ENCODE measurements around the gene KCNH1. TPM values are rescaled to one million over a fixed set of nuclear protein-coding genes. Genes with fewer than 3 reads are reported as not detected.

The KCNH1 gene
- total RNA-seq, 1 experiment from 2014 or later = not detected

GRCh38 chr1:210751911-210752310 is 382.0 kb downstream of the KCNH1 start:
- H3K27ac Mint-ChIP-seq (ENCODE audit: unreplicated experiment) = no peak overlapping the region
- H3K27me3 ChIP-seq (replicated peaks; ENCODE audit: control insufficient read depth, insufficient read depth, low read length) = peaks cover 1% of the 10 kb centered on the region; the same call in 1 of the 2 replicates
- H3K9me3 ChIP-seq = no peaks in the 10 kb centered on the region
- ChIA-PET CTCF (no interaction called here), POLR2A (no interaction called here)
- intact Hi-C loops (cut with micrococcal nuclease; ENCODE audit: unreplicated experiment) = no loop called here
- no peaks in the 10 kb centered on the region for H3K4me1 Mint-ChIP-seq (ENCODE audit: low read depth, unreplicated experiment)
- H3K36me3 Mint-ChIP-seq (ENCODE audit: insufficient read depth, unreplicated experiment) = no peaks in the 10 kb centered on the region
- H3K4me3 Mint-ChIP-seq (ENCODE audit: unreplicated experiment) = no peak overlapping the region
- no TSS peak for BruUV-seq (replicated peaks)
- H3K27me3 Mint-ChIP-seq (ENCODE audit: insufficient read depth, unreplicated experiment) = peaks cover 23% of the 10 kb centered on the region
- H3K36me3 ChIP-seq (ENCODE audit: control insufficient read depth, insufficient read depth, low read length) = no peaks in the 10 kb centered on the region
- H3K4me1 ChIP-seq = no peaks in the 10 kb centered on the region
- no peak for DNase-seq
- no peak overlapping the region for H3K4me3 ChIP-seq (ENCODE audit: low read depth, low read length)
- H3K9me3 Mint-ChIP-seq (ENCODE audit: unreplicated experiment) = no peaks in the 10 kb centered on the region
- TF ChIP-seq CTCF (IDR thresholded peaks at IDR 0.05; ENCODE audit: insufficient read depth in 1 of 2, low read depth in 1 of 2, low read length in 1 of 2, severe bottlenecking in 1 of 2, unreplicated experiment in 1 of 2) = no peak

- H3K9me3 ChIP-seq = no peaks in the 10 kb centered on the region
- Mint-ChIP-seq H3K9me3 (ENCODE audit: unreplicated experiment) (no peaks in the 10 kb centered on the region), H3K4me1 (ENCODE audit: low read depth, unreplicated experiment) (no peaks in the 10 kb centered on the region), H3K27ac (ENCODE audit: unreplicated experiment) (no peak overlapping the region), H3K27me3 (ENCODE audit: insufficient read depth, unreplicated experiment) (peaks cover 20% of the 10 kb centered on the region), H3K4me3 (ENCODE audit: unreplicated experiment) (no peak overlapping the region), H3K36me3 (ENCODE audit: insufficient read depth, unreplicated experiment) (no peaks in the 10 kb centered on the region)
- intact Hi-C loops (cut with micrococcal nuclease; ENCODE audit: unreplicated experiment) = no loop called here
- CTCF ChIA-PET = no interaction called here
- DNase-seq = no peak
- POLR2A ChIA-PET = no interaction called here
- no TSS peak for BruUV-seq (replicated peaks)
- peaks cover 1% of the 10 kb centered on the region; the same call in 1 of the 2 replicates for H3K27me3 ChIP-seq (replicated peaks; ENCODE audit: control insufficient read depth, insufficient read depth, low read length)
- no peak overlapping the region for H3K4me3 ChIP-seq (ENCODE audit: low read depth, low read length)
- H3K4me1 ChIP-seq = no peaks in the 10 kb centered on the region
- no peak for TF ChIP-seq CTCF (IDR thresholded peaks at IDR 0.05; ENCODE audit: insufficient read depth in 1 of 2, low read depth in 1 of 2, low read length in 1 of 2, severe bottlenecking in 1 of 2, unreplicated experiment in 1 of 2)
- H3K36me3 ChIP-seq (ENCODE audit: control insufficient read depth, insufficient read depth, low read length) = no peaks in the 10 kb centered on the region
Observed at GRCh38 chr1:210750468-210750867, 383.5 kb downstream of the KCNH1 start.

GRCh38 chr1:210748796-210749195 is 385.2 kb downstream of the KCNH1 start:
- TF ChIP-seq CTCF (IDR thresholded peaks at IDR 0.05; ENCODE audit: insufficient read depth in 1 of 2, low read depth in 1 of 2, low read length in 1 of 2, severe bottlenecking in 1 of 2, unreplicated experiment in 1 of 2) = no peak
- Mint-ChIP-seq H3K9me3 (ENCODE audit: unreplicated experiment) (no peaks in the 10 kb centered on the region), H3K4me3 (ENCODE audit: unreplicated experiment) (no peak overlapping the region), H3K4me1 (ENCODE audit: low read depth, unreplicated experiment) (no peaks in the 10 kb centered on the region), H3K36me3 (ENCODE audit: insufficient read depth, unreplicated experiment) (no peaks in the 10 kb centered on the region), H3K27ac (ENCODE audit: unreplicated experiment) (no peak overlapping the region), H3K27me3 (ENCODE audit: insufficient read depth, unreplicated experiment) (peaks cover 17% of the 10 kb centered on the region)
- CTCF ChIA-PET = no interaction called here
- Histone ChIP-seq H3K9me3 (no peaks in the 10 kb centered on the region), H3K4me1 (no peaks in the 10 kb centered on the region), H3K36me3 (ENCODE audit: control insufficient read depth, insufficient read depth, low read length) (no peaks in the 10 kb centered on the region), H3K4me3 (ENCODE audit: low read depth, low read length) (no peak overlapping the region), H3K27me3 (replicated peaks; ENCODE audit: control insufficient read depth, insufficient read depth, low read length) (peaks cover 1% of the 10 kb centered on the region; the same call in 1 of the 2 replicates)
- POLR2A ChIA-PET = no interaction called here
- no peak for DNase-seq
- BruUV-seq (replicated peaks) = no TSS peak
- intact Hi-C loops (cut with micrococcal nuclease; ENCODE audit: unreplicated experiment) = no loop called here
